NT2/D1 (cell line): ENCODE data around the gene SGF29.
"Not testable (repeated sequence)": the region's sequence is repeated elsewhere in the genome, so short reads cannot be mapped to it uniquely, and the experiment has no call there.

Source experiments
- DNase-seq: peaks from one replicate; pipeline ENCODE4 v3.0.0-alpha.2; 2011; ENCODE audit warnings: low read depth, low spot score
- H3K27me3 ChIP-seq: 2 replicates; pipeline ENCODE4 v1.6.0; 2011; ENCODE audit warnings: mild to moderate bottlenecking; ENCODE audit not compliant: insufficient read length, insufficient read depth
- H3K36me3 ChIP-seq: 2 replicates; pipeline ENCODE4 v1.6.1; 2011; ENCODE audit warnings: mild to moderate bottlenecking, low read length, mixed read lengths; ENCODE audit not compliant: insufficient read depth, insufficient read length
- H3K4me1 ChIP-seq: 2 replicates; pipeline ENCODE4 v1.5.1; 2011; ENCODE audit not compliant: insufficient read depth, insufficient read length
- H3K4me3 ChIP-seq: 2 replicates; pipeline ENCODE4 v1.5.1; 2011; ENCODE audit warnings: low read depth; ENCODE audit not compliant: insufficient read length
- H3K9ac ChIP-seq: 2 replicates; pipeline ENCODE4 v1.6.0; 2011; ENCODE audit warnings: low read depth; ENCODE audit not compliant: insufficient read length
- H3K9me3 ChIP-seq: 2 replicates; pipeline ENCODE4 v1.5.1; 2011; ENCODE audit warnings: mild to moderate bottlenecking, low read length; ENCODE audit not compliant: insufficient read depth
- SUZ12 ChIP-seq: IDR thresholded peaks from 2 replicates; pipeline ENCODE4 v1.6.1; 2011; ENCODE audit not compliant: insufficient read length, insufficient read depth; ENCODE audit errors: extremely low read depth
- YY1 ChIP-seq: IDR thresholded peaks from 2 replicates; pipeline ENCODE4 v1.6.1; 2011; ENCODE audit not compliant: insufficient read length, insufficient read depth
- ZNF274 ChIP-seq: IDR thresholded peaks from 2 replicates; pipeline ENCODE4 v1.6.1; 2011; ENCODE audit warnings: mild to moderate bottlenecking, low read depth, low read length

Gene SGF29

GRCh38 chr16:28561557-28562187 is 8.0 kb downstream of the SGF29 start:
- no peaks in the 10 kb centered on the region for H3K4me1 ChIP-seq
- no peaks in the 10 kb centered on the region for H3K27me3 ChIP-seq
- peaks cover 30% of the 10 kb centered on the region for H3K36me3 ChIP-seq
- H3K4me3 ChIP-seq: no peak overlapping the region
- H3K9me3 ChIP-seq: no peaks in the 10 kb centered on the region
- TF ChIP-seq ZNF274 (no peak), YY1 (no peak), SUZ12 (no peak)
- H3K9ac ChIP-seq: no peak overlapping the region
- DNase-seq: no peak

- Histone ChIP-seq H3K9me3 (no peaks in the 10 kb centered on the region), H3K4me1 (no peaks in the 10 kb centered on the region), H3K9ac (no peak overlapping the region), H3K27me3 (no peaks in the 10 kb centered on the region), H3K4me3 (no peak overlapping the region), H3K36me3 (peaks cover 28% of the 10 kb centered on the region)
- DNase-seq: no peak
- no peak for TF ChIP-seq SUZ12
- no peak for TF ChIP-seq YY1
- TF ChIP-seq ZNF274: no peak
These were observed 8.5 kb downstream of the SGF29 start for GRCh38 chr16:28562199-28562598.

- no peaks in the 10 kb centered on the region for H3K4me1 ChIP-seq
These were observed 9.5 kb downstream of the SGF29 start for GRCh38 chr16:28563218-28563617.

GRCh38 chr16:28566233-28566925 is 12.7 kb downstream of the SGF29 start:
- not testable (repeated sequence) for H3K36me3 ChIP-seq, H3K4me1 ChIP-seq, H3K27me3 ChIP-seq, DNase-seq, H3K9ac ChIP-seq, H3K9me3 ChIP-seq, H3K4me3 ChIP-seq

More at GRCh38 chr16:28563218-28563617, 9.5 kb downstream of the SGF29 start:
- Histone ChIP-seq H3K9ac (no peak overlapping the region), H3K4me3 (no peak overlapping the region), H3K36me3 (peaks cover 20% of the 10 kb centered on the region), H3K9me3 (no peaks in the 10 kb centered on the region), H3K27me3 (no peaks in the 10 kb centered on the region)
- TF ChIP-seq SUZ12 (no peak), ZNF274 (no peak), YY1 (no peak)
- no peak for DNase-seq

GRCh38 chr16:28567292-28567691 is 13.6 kb downstream of the SGF29 start:
- peaks cover 8% of the 10 kb centered on the region for H3K36me3 ChIP-seq
- no peaks in the 10 kb centered on the region for H3K9me3 ChIP-seq
- no peak overlapping the region for H3K4me3 ChIP-seq
- H3K27me3 ChIP-seq: no peaks in the 10 kb centered on the region
- H3K9ac ChIP-seq: no peak overlapping the region
- no peak for DNase-seq
- no peaks in the 10 kb centered on the region for H3K4me1 ChIP-seq
- TF ChIP-seq ZNF274 (no peak), SUZ12 (no peak), YY1 (no peak)

- no peak overlapping the region for H3K9ac ChIP-seq
- DNase-seq: no peak
These were observed 15.3 kb downstream of the SGF29 start for GRCh38 chr16:28569021-28569420.

GRCh38 chr16:28569968-28570752 is 16.4 kb downstream of the SGF29 start:
- H3K4me1 ChIP-seq: peaks cover 13% of the 10 kb centered on the region

More at GRCh38 chr16:28569021-28569420, 15.3 kb downstream of the SGF29 start:
- Histone ChIP-seq H3K4me3 (no peak overlapping the region), H3K27me3 (no peaks in the 10 kb centered on the region), H3K36me3 (peaks cover 8% of the 10 kb centered on the region), H3K4me1 (peaks cover 7% of the 10 kb centered on the region), H3K9me3 (no peaks in the 10 kb centered on the region)
- TF ChIP-seq SUZ12: no peak
- TF ChIP-seq ZNF274: no peak
- no peak for TF ChIP-seq YY1

More at GRCh38 chr16:28569968-28570752, 16.4 kb downstream of the SGF29 start:
- no peak overlapping the region for H3K9ac ChIP-seq
- peaks cover 4% of the 10 kb centered on the region for H3K36me3 ChIP-seq
- DNase-seq: no peak
- no peaks in the 10 kb centered on the region for H3K27me3 ChIP-seq
- TF ChIP-seq YY1 (no peak), ZNF274 (no peak), SUZ12 (no peak)
- no peaks in the 10 kb centered on the region for H3K9me3 ChIP-seq
- H3K4me3 ChIP-seq: no peak overlapping the region
